NB4 (cell line): ENCODE measurements around the gene SLC9A3.
A peak's percentile ranks its signal among the peaks of the same experiment; 100 is the strongest.

Experiments used
- DNase-seq: peaks from one replicate; pipeline ENCODE4 v3.0.0; 2010; ENCODE audit warnings: low read depth
- H3K4me3 ChIP-seq: one replicate; pipeline ENCODE4 v1.5.1; 2011; ENCODE audit warnings: mild to moderate bottlenecking, low read depth, low read length, moderate library complexity
- MYC ChIP-seq: IDR thresholded peaks from 2 replicates; pipeline ENCODE4 v1.6.1; 2011; ENCODE audit warnings: low read depth, low read length
- POLR2A ChIP-seq: IDR thresholded peaks from 2 replicates; pipeline ENCODE4 v1.6.1; 2011; ENCODE audit warnings: mild to moderate bottlenecking; ENCODE audit not compliant: insufficient read length; ENCODE audit errors: extremely low read depth
- TF ChIP-seq, protein P1 (sequence below): IDR thresholded peaks from 2 replicates; pipeline ENCODE4 v1.6.1; 2011; ENCODE audit warnings: low read depth, low read length
- TF ChIP-seq, protein P2 (sequence below): IDR thresholded peaks from one replicate; pipeline ENCODE4 v1.5.1; 2012; ENCODE audit warnings: low read depth, low read length

SLC9A3 gene

DNA sequence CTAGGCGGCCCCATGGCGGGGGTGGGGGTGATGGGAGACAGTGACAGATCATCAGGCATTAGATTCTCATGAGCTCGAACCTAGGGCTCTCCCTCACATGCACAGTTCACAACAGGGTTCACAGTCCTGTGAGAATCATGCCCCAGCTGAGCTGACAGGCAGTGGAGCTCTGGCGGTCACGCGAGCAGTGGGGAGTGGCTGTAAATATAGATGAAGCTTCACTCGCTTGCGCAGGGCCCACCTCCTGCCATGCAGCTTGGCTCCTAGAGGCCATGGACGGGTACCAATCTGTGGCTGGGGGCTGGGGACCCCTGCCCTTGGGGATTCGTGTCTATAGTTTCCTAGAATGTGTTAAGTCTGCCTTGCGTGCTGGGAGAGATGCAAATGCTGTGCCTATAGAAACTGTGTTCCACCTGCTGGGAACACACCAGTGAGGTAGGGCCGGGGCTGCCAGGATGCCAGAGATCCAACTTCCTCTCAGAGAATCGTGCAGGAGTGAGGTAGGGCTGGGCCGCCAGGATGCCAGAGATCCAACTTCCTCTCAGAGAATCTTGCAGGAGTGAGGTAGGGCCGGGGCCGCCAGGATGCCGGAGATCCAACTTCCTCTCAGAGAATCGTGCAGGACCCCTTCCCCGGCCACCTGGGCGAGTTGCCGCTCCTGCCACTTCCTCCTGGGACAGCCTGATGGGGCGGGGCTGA lies 95.3 kb downstream of the SLC9A3 start:
- no peak overlapping the region for H3K4me3 ChIP-seq
- DNase-seq: no peak
- TF ChIP-seq MYC (no peak), POLR2A (no peak)
- TF ChIP-seq, protein P1, sequence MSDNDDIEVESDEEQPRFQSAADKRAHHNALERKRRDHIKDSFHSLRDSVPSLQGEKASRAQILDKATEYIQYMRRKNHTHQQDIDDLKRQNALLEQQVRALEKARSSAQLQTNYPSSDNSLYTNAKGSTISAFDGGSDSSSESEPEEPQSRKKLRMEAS: no peak
- TF ChIP-seq, protein P2, sequence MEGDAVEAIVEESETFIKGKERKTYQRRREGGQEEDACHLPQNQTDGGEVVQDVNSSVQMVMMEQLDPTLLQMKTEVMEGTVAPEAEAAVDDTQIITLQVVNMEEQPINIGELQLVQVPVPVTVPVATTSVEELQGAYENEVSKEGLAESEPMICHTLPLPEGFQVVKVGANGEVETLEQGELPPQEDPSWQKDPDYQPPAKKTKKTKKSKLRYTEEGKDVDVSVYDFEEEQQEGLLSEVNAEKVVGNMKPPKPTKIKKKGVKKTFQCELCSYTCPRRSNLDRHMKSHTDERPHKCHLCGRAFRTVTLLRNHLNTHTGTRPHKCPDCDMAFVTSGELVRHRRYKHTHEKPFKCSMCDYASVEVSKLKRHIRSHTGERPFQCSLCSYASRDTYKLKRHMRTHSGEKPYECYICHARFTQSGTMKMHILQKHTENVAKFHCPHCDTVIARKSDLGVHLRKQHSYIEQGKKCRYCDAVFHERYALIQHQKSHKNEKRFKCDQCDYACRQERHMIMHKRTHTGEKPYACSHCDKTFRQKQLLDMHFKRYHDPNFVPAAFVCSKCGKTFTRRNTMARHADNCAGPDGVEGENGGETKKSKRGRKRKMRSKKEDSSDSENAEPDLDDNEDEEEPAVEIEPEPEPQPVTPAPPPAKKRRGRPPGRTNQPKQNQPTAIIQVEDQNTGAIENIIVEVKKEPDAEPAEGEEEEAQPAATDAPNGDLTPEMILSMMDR: no peak

DNA sequence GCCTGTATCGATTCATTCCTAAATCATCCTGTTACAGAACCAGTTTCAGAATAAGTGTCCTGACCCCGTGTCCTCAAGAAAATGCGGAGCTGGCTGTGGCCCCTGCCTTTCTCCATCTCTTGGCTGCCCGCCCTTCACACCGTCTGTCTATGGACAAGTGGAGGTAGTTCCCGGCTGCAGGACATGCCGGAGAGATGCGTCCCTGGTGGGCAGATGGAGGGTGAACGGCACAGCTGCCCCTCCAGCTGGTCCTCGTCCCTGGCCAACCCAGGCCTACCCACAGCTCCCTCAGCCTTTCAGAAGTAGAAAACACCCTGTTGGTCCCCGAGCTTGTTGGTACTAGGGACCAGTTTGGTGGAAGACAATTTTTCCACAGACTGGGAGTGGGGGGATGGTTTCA lies 96.0 kb downstream of the SLC9A3 start:
- DNase-seq: no peak
- no peak overlapping the region for H3K4me3 ChIP-seq
- no peak for TF ChIP-seq MYC
- TF ChIP-seq, protein P2: no peak
- TF ChIP-seq, protein P1: no peak

DNA sequence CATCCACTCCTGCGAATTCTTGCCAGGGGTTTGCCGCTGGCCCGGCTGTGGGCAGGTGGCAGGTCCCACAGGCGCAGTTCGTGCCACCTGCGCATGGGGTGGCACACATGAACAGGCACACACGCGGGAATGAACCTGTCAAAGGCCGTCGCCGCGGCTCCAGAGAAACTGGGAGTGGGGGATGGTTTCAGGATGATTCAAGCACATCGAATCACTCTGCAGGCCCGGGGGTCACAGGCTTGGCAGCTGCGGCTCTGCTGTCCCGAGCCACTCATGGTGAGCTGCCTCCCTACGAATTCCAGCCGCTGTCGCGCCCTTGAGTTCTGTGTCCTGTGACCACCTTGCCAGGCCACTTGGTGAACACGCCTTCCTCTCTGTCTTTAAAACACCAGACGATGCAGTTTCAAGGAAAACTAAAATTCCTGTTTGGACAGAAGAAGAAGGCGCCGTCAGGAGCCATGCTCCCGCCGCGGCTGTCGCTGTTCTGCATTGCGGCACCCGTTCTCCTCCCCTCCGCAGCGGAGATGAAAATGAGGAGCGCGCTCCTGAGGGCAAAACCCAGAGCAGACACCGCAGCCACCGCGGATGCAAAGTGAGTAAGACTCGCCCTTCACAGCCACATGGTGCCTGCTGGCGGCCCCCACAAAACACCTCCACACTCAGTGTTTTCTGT lies 96.7 kb downstream of the SLC9A3 start:
- DNase-seq: no peak
- H3K4me3 ChIP-seq: no peak overlapping the region
- TF ChIP-seq MYC (no peak), POLR2A (no peak)
- TF ChIP-seq, protein P1: no peak
- TF ChIP-seq, protein P2: no peak

DNA sequence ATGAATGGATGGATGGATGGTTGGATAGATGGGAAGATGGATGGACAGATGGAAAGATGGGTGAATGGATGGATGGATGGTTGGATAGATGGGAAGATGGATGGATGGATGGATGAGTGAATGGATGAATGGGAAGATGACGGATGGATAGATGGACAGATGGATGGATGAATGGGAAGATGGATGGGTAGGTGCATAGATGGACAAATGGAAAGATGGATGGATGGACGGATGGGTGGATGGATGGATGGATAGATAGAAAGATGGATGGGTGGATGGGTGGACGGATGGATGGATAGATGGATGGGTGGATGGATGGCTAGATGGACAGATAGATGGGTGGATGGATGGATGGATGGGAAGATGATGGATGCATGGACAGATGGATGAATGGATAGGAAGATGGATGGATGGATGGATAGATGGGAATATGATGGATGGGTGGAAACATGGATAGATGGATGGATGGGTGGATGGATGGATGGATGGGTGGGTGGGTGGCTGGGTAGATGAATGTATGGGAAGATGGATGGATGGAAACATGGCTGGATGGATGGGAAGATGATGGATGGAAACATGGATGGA lies 97.8 kb downstream of the SLC9A3 start:
- H3K4me3 ChIP-seq: no peak overlapping the region
- no peak for DNase-seq

DNA sequence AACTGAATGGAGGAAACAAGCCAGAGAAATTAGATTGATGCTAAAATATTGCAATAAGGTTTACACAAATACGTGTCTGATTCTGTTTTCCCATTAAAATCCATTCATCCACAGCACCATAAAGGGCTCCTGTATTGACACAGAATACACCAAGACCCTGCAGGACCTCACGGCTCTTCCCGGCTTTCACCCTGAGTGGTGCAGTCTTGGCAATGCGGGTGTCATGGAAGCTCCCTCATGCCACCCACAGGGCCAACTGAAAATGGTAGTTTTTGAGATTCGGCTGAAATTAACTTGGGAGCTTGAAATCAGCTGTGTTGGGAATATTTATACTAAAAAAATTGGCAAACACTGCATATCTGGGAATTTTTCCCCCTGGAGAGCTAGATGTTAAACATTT lies 98.5 kb downstream of the SLC9A3 start:
- peak; percentile 48 for DNase-seq
- no peak overlapping the region for H3K4me3 ChIP-seq
- no peak for TF ChIP-seq MYC
- TF ChIP-seq, protein P2: peak; percentile 34

More for the DNA sequence above, 97.8 kb downstream of the SLC9A3 start:
- TF ChIP-seq POLR2A (no peak), MYC (no peak)
- TF ChIP-seq, protein P2: no peak
- TF ChIP-seq, protein P1: no peak
